ENCODE measurements around the gene KCNJ5. TPM values are rescaled to one million over a fixed set of nuclear protein-coding genes. Genes with fewer than 3 reads are reported as not detected.

Gene KCNJ5
- total and polyA plus RNA-seq, 12 donors = 37.1 to 299 (median 80.4) TPM

DNA sequence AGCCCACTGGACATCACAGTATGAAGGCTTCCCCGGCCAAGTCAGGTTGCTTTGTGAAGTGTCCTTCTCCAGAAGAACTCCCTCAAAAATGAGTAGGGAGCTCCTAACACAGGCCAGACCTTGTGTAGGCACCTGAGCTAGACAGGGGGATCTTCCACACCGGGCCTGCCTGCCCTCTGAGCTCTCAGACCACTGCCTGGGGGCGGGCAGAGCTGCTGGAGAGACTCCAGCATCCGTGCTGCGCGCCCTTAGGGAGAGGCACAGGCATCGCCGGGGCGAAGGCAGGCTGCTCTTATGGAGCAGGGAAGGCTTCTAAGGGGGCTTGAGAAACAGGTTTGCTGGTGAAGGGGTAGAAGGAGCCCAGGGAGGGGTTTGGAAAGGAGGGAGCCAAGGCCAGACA, 4.4 kb downstream of the KCNJ5 start:
- intact Hi-C loops (cut with DNase I) = no loop called here
- Histone ChIP-seq H3K27ac (peak overlapping the region in 4 of 5 donors; percentile 61 to 92 (median 78)), H3K36me3 (replicated peaks in 1 of 2) (no peaks in the 10 kb centered on the region), H3K4me3 (peak overlapping the region in 1 of 4 donors; percentile 20), H3K27me3 (no peaks in the 10 kb centered on the region), H3K4me1 (replicated peaks in 1 of 2) (peaks cover 47 to 86% of the 10 kb centered on the region in 2 donors), H3K9me3 (replicated peaks in 1 of 3) (no peaks in the 10 kb centered on the region)
- no peak for DNase-seq
- WGBS, 4 donors = 59 to 95% (median 61%) methylated on average over 3 to 9 of the region's 9 CpGs
- no peak for TF ChIP-seq CTCF (IDR thresholded peaks at IDR 0.05)
- TF ChIP-seq POLR2A (IDR thresholded peaks at IDR 0.05) = no peak

DNA sequence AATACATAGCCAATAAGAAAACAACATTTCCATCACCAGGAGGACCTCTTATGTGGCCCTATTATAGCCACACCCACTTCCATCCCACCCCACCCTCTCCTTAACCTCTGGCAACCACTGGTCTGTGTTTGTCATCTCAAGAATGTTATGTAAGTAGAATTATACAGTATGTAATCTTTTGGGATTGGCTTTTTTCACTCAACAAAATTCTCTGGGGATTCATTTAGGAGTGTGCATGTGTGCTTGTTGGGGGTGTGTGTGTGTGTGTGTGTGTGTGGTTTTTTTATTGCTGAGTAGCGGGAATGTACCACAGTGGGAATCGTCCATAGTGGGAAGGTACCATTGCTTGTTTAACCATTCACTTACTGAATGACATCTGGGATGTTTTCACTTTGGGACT, 5.2 kb downstream of the KCNJ5 start:
- peak in 2 of 7 donors; percentile 46 to 75 for DNase-seq
- Histone ChIP-seq H3K4me1 (replicated peaks in 1 of 2) (peaks cover 47 to 92% of the 10 kb centered on the region in 2 donors), H3K4me3 (peak overlapping the region in 1 of 4 donors; percentile 23), H3K27me3 (no peaks in the 10 kb centered on the region), H3K9me3 (replicated peaks in 1 of 3) (no peaks in the 10 kb centered on the region), H3K36me3 (replicated peaks in 1 of 2) (no peaks in the 10 kb centered on the region), H3K27ac (peak overlapping the region in 3 of 5 donors; percentile 44 to 84 (median 71))
- 21 to 33% (median 31%) methylated on average over 2 of the region's 2 CpGs for WGBS, 4 donors
- intact Hi-C loops (cut with DNase I) = no loop called here
- TF ChIP-seq CTCF (IDR thresholded peaks at IDR 0.05) (no peak), POLR2A (IDR thresholded peaks at IDR 0.05) (no peak)

DNA sequence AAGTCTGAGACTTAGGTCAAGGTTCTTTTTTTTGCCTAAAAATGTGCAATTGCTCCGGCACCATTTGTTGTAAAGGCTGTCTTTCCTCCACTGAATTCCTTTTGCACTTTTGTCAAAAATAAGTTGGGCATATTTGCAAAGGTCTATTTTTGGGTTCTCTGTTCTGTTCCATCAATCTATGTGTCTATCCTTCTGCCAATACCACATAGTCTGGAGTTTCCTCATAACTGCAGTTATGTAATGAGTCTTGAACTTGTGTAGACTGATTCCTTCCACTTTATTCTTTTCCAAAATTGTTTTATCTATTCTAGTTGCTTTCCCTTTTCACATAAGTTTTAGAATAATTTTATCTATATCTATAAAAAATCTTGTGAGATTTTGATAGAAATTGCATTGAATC, 6.7 kb downstream of the KCNJ5 start:
- Histone ChIP-seq H3K4me3 (peak overlapping the region in 1 of 4 donors; percentile 23), H3K9me3 (replicated peaks in 1 of 3) (no peaks in the 10 kb centered on the region), H3K27me3 (no peaks in the 10 kb centered on the region), H3K27ac (peak overlapping the region; percentile 5 to 69 (median 59)), H3K36me3 (replicated peaks in 1 of 2) (no peaks in the 10 kb centered on the region), H3K4me1 (replicated peaks in 1 of 2) (peaks cover 35 to 100% of the 10 kb centered on the region in 2 donors)
- TF ChIP-seq POLR2A (IDR thresholded peaks at IDR 0.05) = peak in 1 of 2 donors; percentile 17
- TF ChIP-seq CTCF (IDR thresholded peaks at IDR 0.05) = no peak
- 31 to 47% (median 34%) methylated on average over 1 of the region's 1 CpG for WGBS, 4 donors
- intact Hi-C loops (cut with DNase I) = no loop called here
- DNase-seq = no peak

GRCh38 chr11:128898580-128899344, 7.6 kb downstream of the KCNJ5 start:
- DNase-seq = peak; percentile 76 to 93 (median 88)
- TF ChIP-seq CTCF (IDR thresholded peaks at IDR 0.05) (no peak), POLR2A (IDR thresholded peaks at IDR 0.05) (peak in 1 of 2 donors; percentile 6)
- peaks cover 27 to 100% of the 10 kb centered on the region in 2 donors for H3K4me1 ChIP-seq (replicated peaks in 1 of 2)
- H3K27me3 ChIP-seq = no peaks in the 10 kb centered on the region
- no peaks in the 10 kb centered on the region for H3K9me3 ChIP-seq (replicated peaks in 1 of 3)
- peak overlapping the region in 1 of 4 donors; percentile 14 for H3K4me3 ChIP-seq
- intact Hi-C loops (cut with DNase I) = no loop called here
- peak overlapping the region; percentile 5 to 69 (median 59) for H3K27ac ChIP-seq
- 56 to 61% (median 59%) methylated on average over 13 of the region's 13 CpGs for WGBS, 4 donors
- H3K36me3 ChIP-seq (replicated peaks in 1 of 2) = no peaks in the 10 kb centered on the region
